Thyroid gland (tissue), 4 donors: ENCODE data around the gene RNF113B.

ENCODE experiments used
- POLR2A ChIP-seq, 2 donors: fragments of 450-650 bp; IDR thresholded peaks; one replicate each; pipeline ENCODE4 v1.6.1; 2017; ENCODE audit warnings: antibody characterized with exemption in 2 of 2, mild to moderate bottlenecking in 2 of 2, moderate library complexity in 1 of 2
- TF ChIP-seq, protein P1 (sequence below), 6 experiments: fragments of 200-600 bp in 3 of 6; fragments of 450-650 bp in 3 of 6; sonication (generic) in 3 of 6; IDR thresholded peaks; one replicate each; pipeline ENCODE4 v1.5.1; 2016 to 2019; ENCODE audit warnings: antibody characterized with exemption in 6 of 6, mild to moderate bottlenecking in 2 of 6, inconsistent platforms in 1 of 6, moderate library complexity in 1 of 6

- TF ChIP-seq, protein P1, sequence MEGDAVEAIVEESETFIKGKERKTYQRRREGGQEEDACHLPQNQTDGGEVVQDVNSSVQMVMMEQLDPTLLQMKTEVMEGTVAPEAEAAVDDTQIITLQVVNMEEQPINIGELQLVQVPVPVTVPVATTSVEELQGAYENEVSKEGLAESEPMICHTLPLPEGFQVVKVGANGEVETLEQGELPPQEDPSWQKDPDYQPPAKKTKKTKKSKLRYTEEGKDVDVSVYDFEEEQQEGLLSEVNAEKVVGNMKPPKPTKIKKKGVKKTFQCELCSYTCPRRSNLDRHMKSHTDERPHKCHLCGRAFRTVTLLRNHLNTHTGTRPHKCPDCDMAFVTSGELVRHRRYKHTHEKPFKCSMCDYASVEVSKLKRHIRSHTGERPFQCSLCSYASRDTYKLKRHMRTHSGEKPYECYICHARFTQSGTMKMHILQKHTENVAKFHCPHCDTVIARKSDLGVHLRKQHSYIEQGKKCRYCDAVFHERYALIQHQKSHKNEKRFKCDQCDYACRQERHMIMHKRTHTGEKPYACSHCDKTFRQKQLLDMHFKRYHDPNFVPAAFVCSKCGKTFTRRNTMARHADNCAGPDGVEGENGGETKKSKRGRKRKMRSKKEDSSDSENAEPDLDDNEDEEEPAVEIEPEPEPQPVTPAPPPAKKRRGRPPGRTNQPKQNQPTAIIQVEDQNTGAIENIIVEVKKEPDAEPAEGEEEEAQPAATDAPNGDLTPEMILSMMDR (IDR thresholded peaks at IDR 0.05): no peak
- TF ChIP-seq POLR2A (IDR thresholded peaks at IDR 0.05): no peak
Measured at GRCh38 chr13:98217597-98217996, 40.5 kb upstream of the RNF113B start.
